IPS-NIHi11 (cell line): Measurements from ENCODE around the gene PNP.

Experiments used
- DNase-seq: peaks from one replicate; pipeline ENCODE4 v3.0.0; 2012; ENCODE audit warnings: mixed read lengths, low spot score

Gene PNP

DNA sequence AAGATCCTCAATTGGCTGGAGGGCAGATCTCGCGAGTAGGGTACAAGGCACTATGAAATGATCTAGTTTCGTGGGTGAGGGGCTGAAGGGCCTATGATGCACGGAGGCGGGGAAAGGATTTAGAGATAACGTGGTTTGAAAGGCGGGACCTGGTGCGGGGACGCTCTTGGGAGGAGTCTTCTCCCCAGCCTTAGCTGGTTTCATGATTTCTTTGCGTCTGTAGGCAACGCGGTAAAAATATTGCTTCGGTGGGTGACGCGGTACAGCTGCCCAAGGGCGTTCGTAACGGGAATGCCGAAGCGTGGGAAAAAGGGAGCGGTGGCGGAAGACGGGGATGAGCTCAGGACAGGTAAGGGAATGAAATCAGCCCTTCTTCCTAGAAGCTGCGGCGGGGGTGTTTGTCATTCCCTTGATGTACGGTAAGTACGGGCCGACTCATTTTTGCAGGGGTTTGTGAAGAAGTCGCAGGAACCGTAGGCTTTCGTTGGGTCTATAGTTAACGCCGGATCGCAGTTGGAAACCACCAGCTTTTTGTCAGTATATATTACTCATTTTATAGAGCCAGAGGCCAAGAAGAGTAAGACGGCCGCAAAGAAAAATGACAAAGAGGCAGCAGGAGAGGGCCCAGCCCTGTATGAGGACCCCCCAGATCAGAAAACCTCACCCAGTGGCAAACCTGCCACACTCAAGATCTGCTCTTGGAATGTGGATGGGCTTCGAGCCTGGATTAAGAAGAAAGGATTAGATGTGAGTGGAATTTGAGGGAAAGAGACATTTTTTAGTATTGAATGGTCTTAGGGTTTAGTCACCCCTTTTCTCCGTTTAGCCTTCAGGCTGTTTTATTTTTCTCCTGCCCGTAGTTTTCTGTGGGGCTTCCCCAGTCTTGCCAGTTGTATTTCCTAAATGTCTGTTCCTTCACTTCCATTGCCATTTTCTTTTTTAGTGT lies 13.6 kb upstream of the PNP start:
- DNase-seq: no peak

DNA sequence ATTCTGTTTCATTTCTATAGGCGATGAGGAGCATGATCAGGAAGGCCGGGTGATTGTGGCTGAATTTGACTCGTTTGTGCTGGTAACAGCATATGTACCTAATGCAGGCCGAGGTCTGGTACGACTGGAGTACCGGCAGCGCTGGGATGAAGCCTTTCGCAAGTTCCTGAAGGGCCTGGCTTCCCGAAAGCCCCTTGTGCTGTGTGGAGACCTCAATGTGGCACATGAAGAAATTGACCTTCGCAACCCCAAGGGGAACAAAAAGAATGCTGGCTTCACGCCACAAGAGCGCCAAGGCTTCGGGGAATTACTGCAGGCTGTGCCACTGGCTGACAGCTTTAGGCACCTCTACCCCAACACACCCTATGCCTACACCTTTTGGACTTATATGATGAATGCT lies 12.2 kb upstream of the PNP start:
- no peak for DNase-seq

DNA sequence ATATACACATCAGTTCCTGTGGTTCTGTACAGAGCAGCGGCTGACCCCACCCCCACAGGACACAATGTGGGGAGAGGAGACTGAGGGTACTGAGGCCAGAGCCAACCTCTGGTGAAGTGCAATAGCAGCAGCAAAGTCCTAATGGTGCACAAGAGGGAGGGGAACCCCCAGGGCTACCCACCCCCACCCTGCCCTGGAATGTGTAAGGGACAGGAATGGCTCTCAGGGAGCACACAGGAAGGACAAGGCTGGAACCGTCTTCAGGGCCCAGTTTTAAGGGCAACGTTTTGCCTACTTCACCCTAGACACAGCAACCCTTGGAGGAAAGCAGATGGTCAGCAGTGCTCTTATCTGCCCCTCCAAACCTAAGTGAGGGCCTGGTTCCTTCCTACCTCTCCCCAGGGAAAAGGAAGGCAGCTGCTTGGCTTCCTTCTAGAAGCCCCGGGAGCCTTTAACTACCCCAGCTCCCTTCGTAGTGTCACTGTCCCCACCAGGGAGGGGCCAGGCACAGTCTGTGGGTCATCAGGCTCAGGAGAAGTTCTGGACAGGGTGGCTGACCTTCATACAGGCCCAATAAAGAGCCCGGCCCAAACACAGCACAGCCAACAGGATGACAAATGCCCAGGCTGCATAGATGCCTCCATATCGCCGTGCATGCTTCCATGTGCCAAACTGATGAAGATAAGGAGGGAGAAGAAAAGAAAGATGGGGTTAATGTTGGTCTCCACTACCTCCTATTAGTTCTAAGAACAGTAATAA lies 11.0 kb upstream of the PNP start:
- DNase-seq: no peak

DNA sequence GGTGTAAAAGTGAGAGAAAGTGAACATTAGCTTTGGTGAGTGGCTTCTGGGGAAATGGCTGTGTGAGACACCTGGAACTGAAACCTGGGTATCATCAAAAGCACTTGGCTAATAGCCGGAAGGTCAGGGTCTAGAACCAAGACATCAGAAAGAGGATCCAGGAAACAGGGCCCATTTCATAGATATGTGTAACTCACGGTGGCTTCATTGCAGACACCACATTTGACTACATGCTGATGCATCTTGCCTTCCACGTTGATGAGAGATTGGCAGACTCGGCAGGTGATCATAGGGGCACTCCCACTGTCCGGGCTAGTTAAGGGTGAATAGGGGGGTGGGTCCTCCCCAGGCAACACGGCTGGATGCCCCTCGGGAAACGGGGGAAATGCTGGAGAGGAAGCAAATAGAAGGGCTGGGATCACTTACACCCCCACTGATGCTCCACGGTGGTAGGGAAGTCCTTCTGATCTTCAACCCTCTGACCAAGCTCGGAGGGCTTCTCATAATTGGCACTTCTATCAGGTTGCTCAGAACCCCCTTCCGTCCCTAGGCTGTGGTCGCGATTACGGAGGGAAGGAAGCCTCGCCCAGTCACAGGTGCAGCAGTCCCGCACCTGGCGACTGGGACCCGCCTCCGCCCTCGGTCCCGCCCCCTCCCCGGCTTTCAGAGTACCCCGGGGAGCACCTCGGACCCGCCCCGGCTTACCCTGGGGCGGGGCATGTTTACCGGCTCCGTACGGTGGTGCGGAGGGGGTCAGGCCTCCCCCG lies 8.6 kb upstream of the PNP start:
- DNase-seq: peak; percentile 38

DNA sequence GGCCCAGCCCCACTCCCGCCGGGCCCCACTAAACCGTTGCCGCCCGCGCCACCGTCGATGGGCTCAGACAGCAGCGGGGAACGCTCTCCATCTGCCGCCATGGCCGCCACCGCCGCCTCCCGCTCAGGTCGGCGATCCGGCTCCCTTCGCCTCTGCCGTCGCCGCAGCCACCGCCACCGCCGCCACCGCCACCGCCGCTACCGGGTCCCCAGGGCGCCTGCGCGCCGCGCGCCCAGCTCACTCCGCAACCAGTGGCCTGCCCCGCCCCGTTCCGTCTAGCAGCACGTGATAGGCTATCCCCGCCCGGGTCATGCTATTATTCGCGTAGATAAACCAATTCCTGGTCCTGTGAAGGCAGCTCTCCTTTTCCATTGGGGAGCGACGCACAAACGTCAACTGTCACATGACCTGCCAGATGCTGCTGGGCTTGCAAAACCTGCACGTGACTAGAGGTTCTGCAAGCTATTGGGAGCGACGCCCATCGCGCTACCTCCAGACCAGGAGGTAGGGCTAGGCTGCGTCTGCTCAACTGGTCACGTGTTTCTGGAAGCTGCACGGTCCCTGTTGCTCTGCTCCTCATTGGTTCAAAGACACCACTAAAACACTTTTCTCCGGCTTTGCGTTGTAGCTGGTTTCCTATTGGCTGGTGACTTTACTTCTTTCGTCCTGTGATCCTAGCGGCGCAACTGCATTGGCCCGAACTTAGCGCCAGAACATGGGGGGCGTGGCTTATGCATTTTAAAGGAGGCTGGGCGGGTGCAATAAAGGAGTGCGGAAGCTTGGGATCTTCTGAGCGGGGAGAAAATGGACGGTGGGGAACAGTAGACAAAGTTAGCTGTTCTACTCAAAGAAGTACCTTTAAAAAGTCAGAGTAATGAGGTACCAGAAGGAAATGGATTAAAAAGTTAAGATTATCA lies 7.7 kb upstream of the PNP start, which contains the start of gene PIP4P1:
Gene PIP4P1 (minus strand): TSS at position 210 of the 917 bp plus-strand sequence. CDS start 109 bp downstream, at position 101.
- DNase-seq: peak; percentile 89

DNA sequence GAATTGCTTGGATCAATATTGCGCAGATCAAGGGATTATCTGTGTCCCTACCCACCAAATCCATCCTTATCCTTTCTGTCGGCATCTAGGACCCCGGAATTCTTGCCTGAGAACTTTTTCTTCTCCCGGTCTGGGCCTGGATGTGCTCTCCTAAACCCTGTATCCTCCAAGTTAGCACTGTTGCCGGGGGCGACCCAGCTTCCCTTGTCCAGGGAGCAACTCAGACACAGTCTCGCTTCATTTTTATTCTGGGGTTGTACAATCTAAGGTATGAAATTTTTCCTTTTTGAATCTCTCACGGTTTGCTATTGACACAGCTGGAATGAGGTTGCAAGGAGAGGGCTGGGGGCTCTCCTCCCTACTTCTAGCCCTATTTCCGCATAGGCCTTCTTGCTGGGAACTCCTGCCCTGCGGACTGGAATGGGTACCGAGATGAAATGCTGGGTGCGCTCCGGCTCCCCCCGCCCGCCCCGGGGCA lies 403 bp upstream of the PNP start:
- DNase-seq: no peak

DNA sequence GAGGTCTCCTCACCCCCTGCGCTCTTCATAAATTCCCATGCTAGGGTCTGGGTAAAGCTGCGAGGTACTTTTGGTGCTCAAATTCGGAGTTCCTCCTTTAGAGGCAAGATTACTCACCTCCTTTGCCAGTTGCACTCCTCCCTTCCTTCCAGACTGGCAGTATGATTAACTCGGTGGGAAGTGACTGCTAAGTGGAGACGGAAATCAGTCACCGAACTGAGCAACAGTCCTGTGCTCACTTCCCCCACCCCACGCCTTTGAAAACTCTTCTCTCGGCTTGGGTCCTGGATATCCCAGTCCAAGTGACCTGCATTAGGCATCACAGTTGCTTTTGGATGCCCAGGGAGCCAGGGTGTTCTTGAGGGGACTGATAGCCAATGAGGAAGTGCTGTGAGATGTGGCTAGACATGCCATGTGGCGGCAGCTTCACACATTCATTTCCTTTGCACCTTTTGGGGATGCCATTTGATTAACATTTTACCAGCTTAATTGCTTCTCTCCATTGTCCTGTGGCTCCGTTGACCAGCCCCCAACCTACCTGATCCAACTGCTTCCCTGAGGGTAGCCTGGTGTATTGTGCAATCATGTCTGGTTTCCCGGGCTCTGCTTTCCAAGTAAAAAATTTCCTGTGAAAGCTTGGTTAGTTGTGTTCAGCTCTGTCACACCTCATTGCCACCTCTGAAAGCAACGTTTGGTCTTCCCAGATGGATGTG lies 840 bp downstream of the PNP start:
- DNase-seq: peak; percentile 27

DNA sequence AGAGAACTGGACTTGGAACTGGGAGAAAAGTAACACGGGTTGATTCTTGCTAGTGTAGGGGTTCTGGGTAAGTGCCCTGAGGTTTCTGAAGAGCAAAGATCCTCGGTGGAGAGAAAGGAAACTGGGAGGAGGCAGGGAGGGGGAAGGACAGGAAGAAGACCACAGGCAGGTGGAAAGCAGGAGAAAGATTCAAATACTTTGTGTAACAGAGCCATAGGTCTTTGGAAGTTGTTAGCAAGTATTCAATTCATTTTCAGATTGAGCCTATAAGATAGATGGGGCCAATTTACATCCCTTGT lies 1.3 kb downstream of the PNP start:
- DNase-seq: peak; percentile 37

DNA sequence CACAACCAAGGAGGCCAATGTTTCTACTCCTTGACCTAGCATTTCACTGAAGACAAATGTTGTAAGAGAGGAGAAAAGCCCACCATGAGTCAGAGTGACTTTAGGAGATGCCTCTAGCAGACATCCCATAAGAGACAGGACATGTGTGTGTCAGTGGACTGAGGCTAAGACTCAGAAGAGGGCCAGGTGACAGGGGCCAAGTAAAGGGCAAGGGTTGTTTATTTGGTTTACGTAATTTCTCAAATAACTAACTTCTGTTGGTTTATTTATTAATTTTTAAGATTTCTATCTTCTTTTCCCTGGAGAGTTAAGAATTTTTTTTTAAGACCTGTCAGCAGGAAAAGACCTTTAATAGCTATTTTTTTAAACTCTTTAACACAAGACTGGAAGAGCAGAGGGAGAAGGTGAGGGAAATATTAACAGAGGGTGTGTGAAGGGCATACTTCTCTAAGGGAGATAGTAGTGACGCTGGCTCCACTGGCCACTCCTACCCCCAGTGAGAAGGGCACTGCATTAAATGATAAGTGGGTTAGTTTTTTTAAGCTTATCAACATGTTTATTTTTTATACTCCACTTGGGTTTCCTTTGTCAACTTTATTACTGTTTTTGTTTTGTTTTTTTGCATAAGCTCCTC lies 3.4 kb downstream of the PNP start:
- DNase-seq: no peak

DNA sequence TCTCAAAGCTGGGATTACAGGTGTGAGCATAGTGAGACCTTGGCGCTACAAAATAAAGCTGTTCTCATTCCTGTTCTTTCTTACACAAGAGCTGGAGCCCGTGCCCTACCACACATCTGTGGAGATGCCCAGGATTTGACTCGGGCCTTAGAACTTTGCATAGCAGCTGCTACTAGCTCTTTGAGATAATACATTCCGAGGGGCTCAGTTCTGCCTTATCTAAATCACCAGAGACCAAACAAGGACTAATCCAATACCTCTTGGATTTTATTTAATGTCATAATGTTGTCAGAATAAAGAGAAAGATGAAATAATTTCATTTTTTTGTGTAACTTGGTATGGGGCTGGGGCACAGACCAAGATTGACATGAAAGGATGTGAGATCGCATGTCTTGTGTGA lies 7.6 kb downstream of the PNP start:
- no peak for DNase-seq

DNA sequence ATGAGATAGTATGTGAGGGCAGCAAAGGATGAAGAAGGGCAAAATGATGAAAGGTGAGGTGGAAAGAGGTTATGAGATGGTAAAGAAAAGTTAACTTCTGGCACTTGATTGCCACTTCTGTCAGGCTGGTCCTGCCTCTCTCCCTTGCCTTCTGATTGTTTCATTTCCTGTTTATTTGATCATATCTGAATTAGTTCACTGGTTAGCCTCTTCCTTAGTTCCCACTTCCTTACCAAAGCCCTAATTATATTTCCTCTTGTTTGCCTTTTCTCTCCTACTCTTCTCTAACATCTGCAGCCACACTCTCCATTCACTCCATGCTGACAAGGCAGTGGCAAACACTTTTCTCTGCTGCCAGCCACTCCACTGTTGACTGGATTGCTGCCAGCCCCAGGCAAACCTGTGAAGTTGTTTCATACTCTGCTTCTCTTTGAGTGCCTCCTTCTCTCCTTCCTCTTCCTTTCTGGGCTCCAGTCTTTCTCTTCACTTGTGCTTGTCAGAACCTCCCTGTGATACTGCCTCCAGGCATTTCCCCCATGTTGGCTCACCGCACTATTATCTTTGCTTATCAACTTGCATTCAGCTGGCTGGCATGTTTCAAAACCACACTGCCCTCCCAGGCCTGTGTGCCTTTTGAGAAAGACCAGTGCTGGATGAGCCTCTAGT lies 8.1 kb downstream of the PNP start:
- no peak for DNase-seq

DNA sequence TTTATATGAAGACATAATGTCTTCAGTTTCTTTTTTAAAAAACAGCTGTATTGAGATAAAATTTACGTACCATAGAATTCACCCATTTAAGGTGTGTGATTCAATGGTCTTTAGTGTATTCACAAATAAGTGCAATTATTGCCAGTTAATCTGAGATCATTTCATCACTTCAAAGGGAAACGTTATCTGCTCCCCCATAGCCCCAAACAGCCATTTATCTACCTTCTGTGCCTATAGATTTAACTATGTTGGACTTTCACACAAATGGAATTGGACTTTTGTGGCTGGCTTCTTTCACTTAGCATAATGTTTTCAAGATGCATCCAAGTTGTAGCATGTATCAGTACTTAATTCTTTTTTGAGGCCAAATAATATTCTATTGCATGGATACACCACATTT lies 9.7 kb downstream of the PNP start:
- DNase-seq: no peak

DNA sequence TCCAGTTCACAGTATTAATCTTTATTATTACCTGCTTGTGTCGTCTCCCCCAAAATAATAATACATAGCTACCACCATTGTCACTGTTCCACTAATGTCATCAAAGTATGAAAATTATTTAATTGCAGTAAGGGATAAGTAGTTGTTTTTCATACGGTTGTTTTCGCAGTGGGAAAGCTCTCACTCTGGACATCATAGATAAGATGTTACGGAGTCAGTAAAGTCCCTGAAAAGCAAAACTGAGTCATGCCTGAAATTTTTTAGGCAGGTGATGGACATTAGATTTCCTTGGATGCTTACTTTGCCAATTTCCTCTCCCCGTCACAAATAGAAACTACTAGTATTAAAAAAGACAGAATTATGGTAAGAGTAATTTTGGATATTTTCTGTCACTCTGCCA lies 13.2 kb downstream of the PNP start:
- no peak for DNase-seq

DNA sequence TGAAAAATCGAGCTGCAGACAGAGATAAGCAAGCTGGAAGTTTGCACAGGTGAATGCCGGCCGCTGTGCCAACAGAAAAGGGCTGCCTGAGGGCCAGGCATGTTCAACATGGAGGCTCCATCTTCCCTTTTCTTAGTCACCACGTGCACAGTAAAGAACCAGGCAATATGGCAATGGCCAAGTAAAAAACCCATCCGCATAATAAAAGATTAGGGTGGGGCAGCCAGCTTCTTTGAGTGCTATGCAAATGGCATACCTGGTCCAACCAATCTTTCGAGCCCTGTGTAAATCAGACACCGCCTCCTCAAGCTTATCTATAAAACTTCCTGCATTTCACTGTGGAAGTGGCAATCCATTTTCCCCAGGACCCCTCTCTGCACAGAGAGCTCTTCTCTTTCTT lies 16.7 kb downstream of the PNP start:
- DNase-seq: no peak

DNA sequence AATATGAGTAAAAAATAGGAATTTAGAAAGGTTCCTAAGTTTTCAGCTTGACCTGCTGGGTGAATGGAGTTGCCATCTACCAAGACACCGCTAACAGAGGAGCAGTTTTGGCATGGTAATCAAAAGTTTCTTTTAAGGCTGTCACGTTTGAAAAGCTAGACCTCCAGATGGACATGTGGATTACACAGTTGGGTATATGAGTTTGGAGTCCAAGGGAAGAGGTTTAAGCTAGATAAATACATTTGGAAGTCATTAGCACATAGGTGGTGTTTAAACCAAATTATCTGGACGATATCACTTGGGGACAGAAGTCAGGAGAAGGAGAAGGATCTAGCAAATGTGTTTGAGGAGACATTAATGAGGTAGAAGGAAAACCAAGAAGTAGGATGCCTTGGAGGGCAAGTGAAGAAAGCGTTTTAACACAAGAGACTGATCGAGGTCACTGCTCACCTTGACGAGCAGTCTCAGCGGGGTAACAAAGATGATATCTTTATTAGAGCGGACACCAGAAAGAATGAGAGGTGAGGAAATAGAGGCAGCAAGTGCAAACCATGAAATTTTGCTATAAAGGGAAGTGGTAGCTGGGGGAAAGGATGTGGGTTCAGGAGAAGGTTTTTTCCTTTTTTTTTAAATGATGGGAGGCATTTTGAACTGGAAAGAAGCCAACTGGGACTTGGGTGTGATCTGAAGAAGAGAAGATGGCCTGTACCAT lies 17.6 kb downstream of the PNP start:
- DNase-seq: no peak

DNA sequence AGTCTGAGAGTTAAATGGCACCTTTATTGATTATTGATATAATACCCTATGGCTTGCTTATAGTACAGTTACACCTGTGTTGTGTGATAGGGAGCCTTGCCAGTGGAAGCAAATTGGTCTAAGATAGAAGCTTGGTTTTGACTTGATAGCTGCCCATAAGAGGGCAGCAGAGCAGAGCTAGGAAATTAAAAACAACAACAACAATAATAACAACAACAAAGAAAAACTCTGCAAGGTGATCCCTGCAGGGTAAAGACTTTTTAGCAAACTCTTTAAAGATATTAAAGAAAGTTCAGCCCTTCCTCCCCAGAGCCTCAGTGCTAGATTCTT lies 18.2 kb downstream of the PNP start:
- no peak for DNase-seq

DNA sequence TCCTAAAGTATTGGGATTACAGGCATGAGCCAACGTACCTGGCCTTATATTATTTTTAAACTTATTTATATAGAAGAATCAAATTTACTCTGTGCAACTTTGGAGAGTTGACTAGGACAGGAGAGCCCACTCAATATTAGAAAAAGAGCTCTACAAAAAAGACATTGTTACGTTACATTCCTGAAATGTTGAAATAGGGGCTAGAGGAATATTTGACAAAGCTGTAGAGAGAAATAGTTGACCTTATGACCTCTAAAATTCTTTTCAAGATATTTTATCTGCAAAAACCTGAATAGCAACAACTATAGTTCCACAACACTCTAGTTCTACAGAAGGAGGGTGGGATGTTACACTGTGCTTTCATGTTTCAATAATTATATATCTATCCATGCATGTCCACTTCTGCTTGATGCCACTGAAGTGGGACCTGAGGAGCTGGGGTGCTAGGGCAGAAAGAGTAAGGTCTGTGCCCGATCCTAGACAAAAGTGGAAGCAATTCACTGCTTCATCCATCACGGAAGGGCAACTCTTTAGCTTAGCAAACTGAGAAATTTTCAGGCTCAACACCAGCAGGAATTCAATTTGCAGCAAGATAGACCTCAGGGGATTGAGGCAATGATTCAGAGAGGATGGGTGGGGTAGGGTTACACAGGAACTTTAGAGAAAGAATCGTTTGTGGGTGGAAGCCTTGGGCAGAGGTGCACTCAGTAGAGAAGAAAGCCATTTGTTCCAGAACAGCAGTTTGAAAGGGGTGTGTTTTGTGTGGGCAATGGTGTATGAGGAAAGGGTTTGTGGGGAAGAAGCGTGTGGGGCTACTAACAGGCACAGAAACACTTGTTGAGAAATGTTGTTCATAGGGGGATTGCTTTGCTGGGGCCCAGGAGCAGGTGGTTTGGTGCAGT lies 20.1 kb downstream of the PNP start:
- no peak for DNase-seq

DNA sequence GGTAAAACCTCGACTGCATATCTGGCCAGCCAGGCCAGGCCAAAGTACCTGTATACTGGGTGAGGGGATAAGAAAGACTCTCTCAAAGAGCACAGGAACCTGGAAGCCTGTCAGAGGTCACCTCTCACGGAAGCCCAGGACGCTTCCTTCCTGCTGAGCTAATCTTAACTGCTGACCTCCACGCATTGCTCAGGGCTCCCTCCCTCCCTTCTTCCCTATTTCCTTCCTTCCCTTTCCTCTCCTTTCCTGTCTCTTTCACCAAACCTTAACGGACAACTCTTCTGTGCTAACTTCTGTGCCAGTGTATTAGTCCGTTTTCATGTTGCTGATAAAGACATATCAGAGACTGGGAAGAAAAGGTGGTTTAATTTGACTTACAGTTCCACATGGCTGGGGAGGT lies 21.4 kb downstream of the PNP start:
- DNase-seq: no peak
